ENCODE data around the gene APOO.

- TF ChIP-seq, protein P1, sequence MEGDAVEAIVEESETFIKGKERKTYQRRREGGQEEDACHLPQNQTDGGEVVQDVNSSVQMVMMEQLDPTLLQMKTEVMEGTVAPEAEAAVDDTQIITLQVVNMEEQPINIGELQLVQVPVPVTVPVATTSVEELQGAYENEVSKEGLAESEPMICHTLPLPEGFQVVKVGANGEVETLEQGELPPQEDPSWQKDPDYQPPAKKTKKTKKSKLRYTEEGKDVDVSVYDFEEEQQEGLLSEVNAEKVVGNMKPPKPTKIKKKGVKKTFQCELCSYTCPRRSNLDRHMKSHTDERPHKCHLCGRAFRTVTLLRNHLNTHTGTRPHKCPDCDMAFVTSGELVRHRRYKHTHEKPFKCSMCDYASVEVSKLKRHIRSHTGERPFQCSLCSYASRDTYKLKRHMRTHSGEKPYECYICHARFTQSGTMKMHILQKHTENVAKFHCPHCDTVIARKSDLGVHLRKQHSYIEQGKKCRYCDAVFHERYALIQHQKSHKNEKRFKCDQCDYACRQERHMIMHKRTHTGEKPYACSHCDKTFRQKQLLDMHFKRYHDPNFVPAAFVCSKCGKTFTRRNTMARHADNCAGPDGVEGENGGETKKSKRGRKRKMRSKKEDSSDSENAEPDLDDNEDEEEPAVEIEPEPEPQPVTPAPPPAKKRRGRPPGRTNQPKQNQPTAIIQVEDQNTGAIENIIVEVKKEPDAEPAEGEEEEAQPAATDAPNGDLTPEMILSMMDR (IDR thresholded peaks at IDR 0.05) = no peak
- no peak for TF ChIP-seq POLR2A (IDR thresholded peaks at IDR 0.05)
Measured at GRCh38 chrX:23790155-23790497, 117.6 kb downstream of the APOO start.
